OCI-M2 (cell line): ENCODE results near the gene C21orf58.
"Not testable (repeated sequence)": the region's sequence is repeated elsewhere in the genome, so short reads cannot be mapped to it uniquely, and the experiment has no call there.

ENCODE experiments used
- DNase-seq: peaks from one replicate; lab custom pipeline; 2025; ENCODE audit not compliant: unreplicated experiment; lab: John Stamatoyannopoulos, UW

Gene C21orf58

GRCh38 chr21:46323710-46324389 is at the start of gene C21orf58, which contains the start of gene PCNT:
Gene C21orf58, minus strand, starts transcription at chr21:46323870. Its CDS starts 1,132 bp downstream, at chr21:46322738.
Gene PCNT, plus strand, starts transcription at chr21:46324156. Its CDS starts 73 bp downstream, at chr21:46324229.
- peak; percentile 100 for DNase-seq

GRCh38 chr21:46372947-46373346 is 49.3 kb upstream of the C21orf58 start:
- DNase-seq: not testable (repeated sequence)

- no peak for DNase-seq
These were observed 48.4 kb upstream of the C21orf58 start for GRCh38 chr21:46372014-46372485.

- no peak for DNase-seq
These were observed 47.7 kb upstream of the C21orf58 start for GRCh38 chr21:46371204-46372013.

- DNase-seq: no peak
These were observed 46.0 kb upstream of the C21orf58 start for GRCh38 chr21:46369520-46370235.

- DNase-seq: no peak
These were observed 45.0 kb upstream of the C21orf58 start for GRCh38 chr21:46368533-46369285.

- no peak for DNase-seq
These were observed 43.3 kb upstream of the C21orf58 start for GRCh38 chr21:46366966-46367365.

GRCh38 chr21:46366561-46366960 is 42.9 kb upstream of the C21orf58 start:
- no peak for DNase-seq

GRCh38 chr21:46366091-46366490 is 42.4 kb upstream of the C21orf58 start:
- no peak for DNase-seq

- no peak for DNase-seq
These were observed 40.0 kb upstream of the C21orf58 start for GRCh38 chr21:46363698-46364097.

GRCh38 chr21:46362946-46363345 is 39.3 kb upstream of the C21orf58 start:
- no peak for DNase-seq

GRCh38 chr21:46361935-46362334 is 38.3 kb upstream of the C21orf58 start:
- no peak for DNase-seq

GRCh38 chr21:46361176-46361575 is 37.5 kb upstream of the C21orf58 start:
- DNase-seq: no peak

GRCh38 chr21:46357684-46358425 is 34.2 kb upstream of the C21orf58 start:
- DNase-seq: no peak

- DNase-seq: no peak
These were observed 33.6 kb upstream of the C21orf58 start for GRCh38 chr21:46357335-46357604.

- DNase-seq: no peak
These were observed 33.0 kb upstream of the C21orf58 start for GRCh38 chr21:46356494-46357334.

- no peak for DNase-seq
These were observed 32.3 kb upstream of the C21orf58 start for GRCh38 chr21:46356005-46356338.

- DNase-seq: no peak
These were observed 31.7 kb upstream of the C21orf58 start for GRCh38 chr21:46355161-46356004.

- no peak for DNase-seq
These were observed 30.8 kb upstream of the C21orf58 start for GRCh38 chr21:46354518-46354917.
